ENCODE results near the gene CLCN7.

The CLCN7 gene

DNA sequence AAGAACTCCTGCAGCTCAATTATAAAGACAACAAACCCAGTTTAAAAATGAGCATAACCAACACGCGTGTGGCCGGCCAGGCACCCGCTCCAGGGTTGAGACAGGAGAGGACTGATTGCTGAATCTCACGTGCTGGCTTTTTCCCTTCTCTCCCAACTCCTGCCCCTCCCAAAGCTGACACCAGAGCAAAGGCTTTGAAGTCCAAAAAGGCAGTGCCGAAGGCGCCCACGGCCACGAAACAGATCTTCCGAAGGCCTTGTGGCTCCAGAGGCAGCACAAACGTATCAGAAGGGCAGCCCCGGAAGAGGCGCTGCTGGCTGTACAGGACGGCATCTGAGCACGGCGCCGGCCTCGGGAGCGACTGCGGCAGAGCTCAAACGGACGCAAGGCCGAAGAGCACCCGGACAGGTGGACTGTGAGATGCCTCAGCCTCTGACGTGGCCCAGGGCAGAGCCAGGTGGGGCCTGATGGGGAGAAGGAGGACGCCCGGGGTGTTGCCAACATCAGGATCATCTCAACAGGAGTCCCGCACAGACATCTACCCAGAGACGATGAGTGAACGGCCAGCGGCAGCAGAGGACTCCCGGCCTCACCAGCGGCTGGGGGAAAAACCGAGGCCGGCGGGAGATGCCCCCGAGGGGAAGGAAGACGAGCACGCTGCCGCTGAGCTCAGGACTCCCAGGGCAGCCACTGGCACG is 10.5 kb downstream of the CLCN7 start:
- DNase-seq (ENCODE audit: low spot score), result no peak

DNA sequence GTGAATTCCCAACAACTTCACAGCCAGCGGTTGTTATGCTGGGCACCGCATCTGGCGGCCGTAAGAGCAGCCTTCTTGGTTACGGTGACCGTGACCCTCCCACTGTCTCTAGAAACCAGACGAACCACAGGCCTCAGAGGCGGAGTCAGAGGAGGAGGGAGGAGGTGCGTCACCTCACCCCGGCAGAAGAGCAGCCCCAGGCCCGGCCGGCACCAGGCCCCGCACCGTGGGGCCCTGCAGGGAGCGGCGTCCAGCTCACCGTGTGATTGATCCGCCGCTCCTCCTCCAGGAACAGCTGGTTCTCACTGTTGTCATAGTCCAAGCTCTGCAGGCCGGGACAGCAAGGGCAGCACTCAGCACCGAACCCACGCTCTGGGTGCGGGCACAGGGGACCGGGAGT is 13.7 kb downstream of the CLCN7 start:
- no peak for DNase-seq (ENCODE audit: low spot score)

GRCh38 chr16:1460602-1461138 is 14.2 kb downstream of the CLCN7 start:
- DNase-seq (ENCODE audit: low spot score), result no peak

- DNase-seq (ENCODE audit: low spot score), result no peak
These were observed 14.9 kb downstream of the CLCN7 start for GRCh38 chr16:1459967-1460366.

DNA sequence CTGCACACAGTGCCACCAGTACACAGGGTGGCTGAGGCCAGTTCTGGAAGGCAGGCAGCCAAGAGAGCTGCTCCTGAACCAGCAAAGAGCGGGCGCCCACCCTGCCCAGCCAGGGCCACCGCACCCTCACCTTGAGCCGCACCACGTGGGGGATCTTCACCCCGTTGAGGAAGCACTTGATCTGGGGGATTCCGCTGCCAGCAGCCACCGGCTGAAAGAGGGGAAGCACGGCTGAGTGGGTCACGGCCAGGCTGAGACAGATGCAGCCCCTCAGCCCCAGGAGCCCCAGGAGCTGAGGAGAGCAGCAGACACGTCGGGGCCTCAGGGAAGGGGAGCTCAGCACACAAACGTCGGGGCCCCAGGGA is 15.9 kb downstream of the CLCN7 start:
- DNase-seq (ENCODE audit: low spot score), result no peak

DNA sequence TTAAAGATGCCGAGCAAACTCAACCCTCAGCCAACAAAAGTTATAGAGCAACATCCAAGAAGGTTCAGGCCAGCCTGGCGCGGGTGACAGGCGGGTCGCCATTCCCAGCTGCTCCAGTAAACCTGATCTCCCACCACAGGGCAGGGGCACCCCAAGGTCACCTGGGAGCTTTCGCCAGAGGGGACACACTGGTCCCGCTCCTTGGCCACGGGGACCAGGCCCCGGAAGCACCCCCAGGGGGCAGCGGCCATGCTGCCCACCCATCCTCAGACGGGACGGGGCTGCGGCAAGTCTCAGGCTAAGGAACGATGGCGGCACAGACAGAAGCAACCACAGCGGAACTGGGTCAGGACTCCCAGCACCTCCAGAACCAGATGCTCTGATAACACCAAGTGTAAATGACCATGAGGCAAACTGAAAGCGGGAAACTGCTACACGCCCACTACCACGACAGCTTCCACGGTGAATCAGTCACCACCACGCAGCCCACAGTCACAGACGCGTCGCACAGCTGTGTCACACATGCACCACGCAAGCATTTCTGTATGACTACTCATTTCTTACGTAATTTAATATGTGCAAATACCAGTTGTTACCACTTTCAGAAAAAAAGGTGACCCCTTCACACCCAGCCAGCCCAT is 16.4 kb downstream of the CLCN7 start:
- DNase-seq (ENCODE audit: low spot score), result no peak

- no peak for DNase-seq (ENCODE audit: low spot score)
These were observed 17.2 kb downstream of the CLCN7 start for GRCh38 chr16:1457489-1458245.

DNA sequence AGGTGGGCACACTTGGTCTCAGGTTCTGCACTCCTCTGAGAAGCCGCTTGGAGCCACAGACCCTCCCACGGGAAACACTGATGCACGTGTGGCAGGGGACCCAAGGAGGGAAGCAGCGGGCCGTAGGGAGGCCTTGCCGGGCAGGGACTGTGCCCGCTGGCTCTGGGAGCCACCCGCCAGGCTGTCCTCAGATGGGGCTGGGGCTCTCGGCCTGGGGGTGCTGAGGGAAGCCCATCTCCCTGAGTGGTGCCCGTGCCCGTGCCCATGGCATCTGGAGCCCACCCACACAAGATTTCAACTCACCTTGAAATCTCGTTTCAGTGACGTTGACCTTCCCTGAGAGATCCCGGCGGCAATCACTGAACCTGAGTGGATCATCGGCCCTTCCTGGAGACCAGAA is 17.9 kb downstream of the CLCN7 start:
- no peak for DNase-seq (ENCODE audit: low spot score)

- no peak for DNase-seq (ENCODE audit: low spot score)
These were observed 19.3 kb downstream of the CLCN7 start for GRCh38 chr16:1455190-1456171.

- no peak for DNase-seq (ENCODE audit: low spot score)
These were observed 20.3 kb downstream of the CLCN7 start for GRCh38 chr16:1454561-1454960.

- no peak for DNase-seq (ENCODE audit: low spot score)
These were observed 21.5 kb downstream of the CLCN7 start for GRCh38 chr16:1453316-1453715.

- no peak for DNase-seq (ENCODE audit: low spot score)
These were observed 22.3 kb downstream of the CLCN7 start for GRCh38 chr16:1452530-1452929.

DNA sequence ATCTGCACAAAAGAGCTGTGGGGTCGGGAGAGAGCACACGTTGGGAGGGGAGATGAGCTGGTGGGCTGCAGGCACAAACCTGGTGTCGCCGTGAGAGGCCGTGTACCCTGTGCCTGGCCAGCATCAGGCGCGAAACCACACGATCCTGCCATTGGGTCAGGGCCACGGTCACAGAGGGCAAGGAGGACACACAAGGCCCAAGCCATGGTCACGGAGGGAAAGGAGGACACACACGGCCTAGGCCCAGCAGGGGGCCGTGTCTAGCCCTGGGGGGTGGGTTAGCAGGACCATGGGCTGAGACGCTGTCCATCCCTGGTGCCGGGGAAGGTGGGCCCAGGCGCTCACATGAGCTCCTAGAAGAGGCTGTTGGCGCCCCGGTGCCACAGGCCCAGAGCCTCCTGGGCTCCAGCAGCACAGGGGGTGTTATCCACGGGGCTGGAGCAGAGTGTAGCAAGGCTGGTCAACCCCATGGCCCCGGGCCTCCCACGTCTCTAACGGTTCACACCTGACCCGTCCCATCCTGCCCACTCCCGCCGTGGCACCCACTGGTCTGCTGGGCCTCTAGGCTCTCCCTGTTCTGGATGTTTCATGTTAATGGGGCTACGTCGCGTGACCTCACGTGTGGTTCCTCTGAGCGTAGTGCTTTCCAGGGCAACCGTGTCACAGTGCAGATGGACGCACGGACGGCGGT is 23.0 kb downstream of the CLCN7 start:
- no peak for DNase-seq (ENCODE audit: low spot score)

DNA sequence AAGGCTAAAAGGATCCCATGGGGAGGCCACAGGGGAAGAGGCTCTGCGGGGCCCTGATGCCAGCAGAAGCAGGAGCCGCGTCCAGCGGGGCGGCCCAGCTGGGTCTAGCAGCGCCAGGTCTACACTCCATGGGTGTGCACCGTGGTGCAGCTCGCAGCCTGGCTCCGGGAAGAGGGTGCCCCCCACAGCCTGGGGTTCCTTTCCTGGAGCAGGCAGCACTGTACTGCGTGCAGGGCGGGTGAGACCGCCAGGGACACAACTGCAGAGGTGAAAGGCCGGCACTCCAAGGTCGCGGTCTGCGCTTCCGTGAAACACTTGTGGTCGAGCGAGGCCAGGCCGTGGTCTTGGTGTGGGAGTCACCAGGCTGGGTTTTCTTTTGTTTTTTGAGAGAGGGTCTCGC is 24.0 kb downstream of the CLCN7 start:
- DNase-seq (ENCODE audit: low spot score), result no peak

DNA sequence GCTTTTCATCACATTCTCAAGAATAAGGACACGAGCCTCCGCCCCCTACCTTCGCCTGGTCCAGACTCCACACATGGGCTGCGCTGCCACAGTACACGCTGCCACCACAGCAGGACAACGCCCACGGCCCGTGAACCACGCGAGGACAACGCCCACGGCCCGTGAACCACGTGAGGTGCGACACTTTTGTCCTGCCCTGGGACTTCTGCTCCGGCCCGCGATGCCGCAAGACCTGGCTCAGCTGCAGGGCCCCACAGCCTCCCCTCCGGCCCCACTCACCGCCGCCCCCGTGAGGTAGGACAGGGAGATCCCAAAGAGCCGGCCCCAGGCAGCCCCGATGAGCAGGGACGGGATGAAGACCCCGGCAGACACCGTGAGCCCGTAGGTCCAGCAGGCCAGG is 24.6 kb downstream of the CLCN7 start:
- no peak for DNase-seq (ENCODE audit: low spot score)

DNA sequence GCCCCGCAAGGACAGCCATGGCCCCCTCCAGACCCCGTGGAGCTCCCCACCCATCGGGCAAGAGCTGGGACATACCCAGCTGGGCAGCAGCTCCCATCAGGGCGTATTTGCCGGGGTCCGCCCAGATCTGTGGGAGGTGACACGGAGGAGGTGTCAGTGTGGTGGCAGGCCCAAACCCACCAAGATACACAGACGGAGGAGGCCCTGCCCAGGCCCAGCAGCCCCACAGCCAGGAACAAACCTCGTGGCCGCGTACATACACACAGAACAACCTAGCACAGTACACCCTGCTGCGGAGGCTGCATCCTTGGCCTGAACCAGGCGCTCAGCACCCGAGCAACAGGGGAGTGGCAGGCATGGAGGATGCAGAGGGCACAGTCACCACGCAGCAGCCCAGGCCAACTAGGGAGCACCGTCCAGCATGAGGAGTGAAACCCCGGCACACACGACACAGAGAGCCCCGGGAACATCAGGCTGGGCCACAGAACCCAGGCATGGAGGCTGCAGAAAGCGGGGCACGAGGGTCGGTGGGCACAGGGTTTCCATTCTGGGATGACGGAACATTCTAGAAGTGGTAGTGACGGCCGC is 25.5 kb downstream of the CLCN7 start:
- DNase-seq (ENCODE audit: low spot score), result no peak

- no peak for DNase-seq (ENCODE audit: low spot score)
These were observed 26.2 kb downstream of the CLCN7 start for GRCh38 chr16:1448536-1449116.

DNA sequence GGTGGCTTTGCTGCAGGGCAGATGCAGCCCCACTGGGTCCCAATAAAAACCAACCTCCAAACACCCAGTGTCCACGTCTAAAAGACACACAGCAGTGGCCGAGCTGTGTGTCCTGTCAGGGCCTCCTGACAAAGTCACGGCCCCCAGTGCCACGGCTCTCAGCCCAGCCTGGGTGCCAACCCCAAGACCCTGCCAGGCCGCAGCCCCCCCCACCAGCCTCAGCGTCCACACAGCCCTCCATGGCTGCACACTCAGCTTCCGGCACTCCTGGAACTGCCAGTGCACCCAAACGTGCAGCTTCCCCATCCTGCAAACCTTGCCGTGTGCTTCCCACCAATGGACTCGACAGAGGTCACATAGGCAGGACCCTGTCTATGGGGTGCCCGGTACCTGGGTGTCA is 26.9 kb downstream of the CLCN7 start:
- no peak for DNase-seq (ENCODE audit: low spot score)

GRCh38 chr16:1446296-1447080 is 28.3 kb downstream of the CLCN7 start:
- DNase-seq (ENCODE audit: low spot score), result no peak

All from pons (tissue), 1 donor.